ENCODE measurements around the gene HADH.

The HADH gene

DNA sequence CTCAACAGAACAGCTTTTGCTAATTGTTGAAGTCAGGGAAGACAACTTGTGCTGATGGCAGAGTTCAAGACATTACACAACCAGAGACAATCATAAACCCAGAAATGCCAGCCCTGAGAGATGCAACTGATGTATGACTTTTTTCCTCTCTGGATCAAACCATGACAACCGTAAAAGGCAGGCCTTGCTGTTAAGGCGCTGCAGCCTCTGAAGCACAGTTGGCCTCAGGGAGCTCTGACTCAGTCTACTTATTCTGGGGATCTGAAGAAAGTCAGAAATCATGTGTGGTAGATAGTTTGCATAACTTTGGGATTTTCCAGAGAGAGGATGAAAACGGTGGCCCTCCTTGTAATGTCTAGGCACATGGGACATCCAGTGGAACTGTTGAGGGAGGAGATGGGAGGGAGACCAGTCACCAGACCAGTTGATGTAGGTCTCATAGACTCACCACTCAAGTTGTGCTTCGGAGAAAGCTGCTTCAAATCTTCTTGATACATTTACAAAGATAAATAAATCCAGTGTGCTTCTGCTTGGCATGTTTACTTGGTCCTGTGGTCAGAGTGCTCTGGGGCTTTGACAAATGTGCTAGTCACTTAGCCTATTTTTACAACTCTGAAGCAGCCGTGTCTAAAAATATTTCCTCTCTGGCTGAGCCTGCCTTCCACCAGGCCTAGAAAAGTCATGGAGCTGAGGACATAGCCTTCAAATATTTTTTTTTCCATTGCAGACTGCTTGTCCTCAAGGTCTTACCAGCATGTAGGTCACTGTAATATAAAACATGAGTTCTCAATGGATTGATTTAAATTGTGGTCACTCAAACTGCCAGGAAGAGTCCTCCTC, 7.5 kb downstream of the HADH start:
- DNase-seq (ENCODE audit: low read depth) = peak; percentile 63
- H3K4me3 ChIP-seq (ENCODE audit: control insufficient read depth, low read depth, low read length) = no peak overlapping the region
- TF ChIP-seq, protein P1, sequence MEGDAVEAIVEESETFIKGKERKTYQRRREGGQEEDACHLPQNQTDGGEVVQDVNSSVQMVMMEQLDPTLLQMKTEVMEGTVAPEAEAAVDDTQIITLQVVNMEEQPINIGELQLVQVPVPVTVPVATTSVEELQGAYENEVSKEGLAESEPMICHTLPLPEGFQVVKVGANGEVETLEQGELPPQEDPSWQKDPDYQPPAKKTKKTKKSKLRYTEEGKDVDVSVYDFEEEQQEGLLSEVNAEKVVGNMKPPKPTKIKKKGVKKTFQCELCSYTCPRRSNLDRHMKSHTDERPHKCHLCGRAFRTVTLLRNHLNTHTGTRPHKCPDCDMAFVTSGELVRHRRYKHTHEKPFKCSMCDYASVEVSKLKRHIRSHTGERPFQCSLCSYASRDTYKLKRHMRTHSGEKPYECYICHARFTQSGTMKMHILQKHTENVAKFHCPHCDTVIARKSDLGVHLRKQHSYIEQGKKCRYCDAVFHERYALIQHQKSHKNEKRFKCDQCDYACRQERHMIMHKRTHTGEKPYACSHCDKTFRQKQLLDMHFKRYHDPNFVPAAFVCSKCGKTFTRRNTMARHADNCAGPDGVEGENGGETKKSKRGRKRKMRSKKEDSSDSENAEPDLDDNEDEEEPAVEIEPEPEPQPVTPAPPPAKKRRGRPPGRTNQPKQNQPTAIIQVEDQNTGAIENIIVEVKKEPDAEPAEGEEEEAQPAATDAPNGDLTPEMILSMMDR (IDR thresholded peaks at IDR 0.05; ENCODE audit: control insufficient read depth, insufficient read depth, low read depth, low read length, missing control alignments) = no peak

DNA sequence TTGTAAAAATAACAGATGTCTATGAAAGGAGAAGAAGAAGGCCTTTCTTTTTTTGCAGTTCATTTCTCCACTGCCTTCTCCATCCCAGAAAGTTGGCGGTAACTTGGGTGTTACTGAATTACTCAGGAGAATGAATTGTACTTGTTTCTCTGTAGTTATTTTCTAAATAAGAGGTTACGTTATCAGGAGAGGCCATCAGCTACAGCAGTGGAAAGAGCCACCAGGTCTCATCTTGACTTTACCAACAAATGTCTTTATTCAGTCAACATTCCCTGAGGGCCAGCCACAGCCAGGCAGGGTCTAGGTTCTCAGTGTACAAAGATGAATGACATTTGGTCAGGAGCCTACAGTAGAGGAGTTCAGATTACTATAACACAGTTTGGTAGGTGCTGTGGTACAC, 8.1 kb downstream of the HADH start:
- TF ChIP-seq, protein P1 (IDR thresholded peaks at IDR 0.05; ENCODE audit: control insufficient read depth, insufficient read depth, low read depth, low read length, missing control alignments) = no peak
- H3K4me3 ChIP-seq (ENCODE audit: control insufficient read depth, low read depth, low read length) = no peak overlapping the region
- no peak for DNase-seq (ENCODE audit: low read depth)

DNA sequence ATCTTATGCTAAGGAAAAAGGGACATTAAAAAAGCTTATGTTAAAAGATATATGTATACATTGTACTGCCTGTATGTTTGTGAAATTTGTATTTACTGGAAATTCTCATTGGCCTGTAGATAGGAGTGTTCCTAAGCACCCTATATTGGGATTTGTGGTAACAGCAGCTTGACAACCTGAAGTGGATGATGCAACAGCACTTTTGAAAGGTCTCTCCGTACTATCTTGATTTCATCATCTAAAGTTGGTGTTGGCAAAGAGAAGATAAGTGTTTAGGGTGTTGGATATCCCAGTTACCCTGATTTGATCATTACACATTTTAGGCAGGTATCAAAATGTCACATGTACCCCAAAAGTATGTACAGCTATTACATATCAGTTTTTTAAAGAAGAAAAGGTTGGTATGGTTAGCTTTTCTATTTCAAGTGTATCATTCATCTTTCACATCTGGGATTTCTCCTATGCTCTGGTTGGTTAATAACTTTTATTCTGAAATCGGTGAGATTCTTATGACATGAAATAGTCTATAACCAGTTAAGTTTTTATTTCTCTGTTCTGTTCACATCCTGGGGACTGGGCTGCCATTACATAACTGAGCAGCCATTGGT, 10.3 kb downstream of the HADH start:
- no peak for DNase-seq (ENCODE audit: low read depth)
- H3K4me3 ChIP-seq (ENCODE audit: control insufficient read depth, low read depth, low read length) = no peak overlapping the region
- TF ChIP-seq, protein P1 (IDR thresholded peaks at IDR 0.05; ENCODE audit: control insufficient read depth, insufficient read depth, low read depth, low read length, missing control alignments) = no peak

DNA sequence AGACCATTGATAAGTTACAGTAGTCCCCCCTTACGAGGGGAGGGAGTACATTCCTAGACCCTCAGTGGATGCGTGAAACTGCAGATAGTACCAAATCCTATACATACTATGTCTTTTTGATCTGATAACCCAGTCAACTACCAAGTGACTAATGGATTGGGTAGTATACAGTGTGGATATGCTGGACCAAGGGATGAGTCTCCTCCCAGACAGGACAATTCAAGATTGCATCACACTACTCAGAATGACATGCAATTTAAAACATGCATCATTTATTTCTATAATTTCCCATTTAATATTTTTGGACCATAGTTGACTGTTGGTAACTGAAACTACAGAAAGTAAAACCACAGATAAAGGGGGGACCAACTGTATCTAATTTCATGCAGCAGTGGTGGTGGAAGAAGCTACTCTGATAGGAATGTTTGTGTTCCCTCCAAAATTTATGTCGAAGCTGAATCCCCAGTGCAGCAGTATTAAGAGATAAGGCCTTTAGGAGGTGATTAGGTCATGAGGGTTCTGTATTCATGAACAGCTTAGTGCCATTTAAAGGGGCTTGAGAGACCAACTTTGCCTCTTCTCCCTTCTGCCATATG, 11.9 kb downstream of the HADH start:
- TF ChIP-seq, protein P1 (IDR thresholded peaks at IDR 0.05; ENCODE audit: control insufficient read depth, insufficient read depth, low read depth, low read length, missing control alignments) = no peak
- H3K4me3 ChIP-seq (ENCODE audit: control insufficient read depth, low read depth, low read length) = no peak overlapping the region

DNA sequence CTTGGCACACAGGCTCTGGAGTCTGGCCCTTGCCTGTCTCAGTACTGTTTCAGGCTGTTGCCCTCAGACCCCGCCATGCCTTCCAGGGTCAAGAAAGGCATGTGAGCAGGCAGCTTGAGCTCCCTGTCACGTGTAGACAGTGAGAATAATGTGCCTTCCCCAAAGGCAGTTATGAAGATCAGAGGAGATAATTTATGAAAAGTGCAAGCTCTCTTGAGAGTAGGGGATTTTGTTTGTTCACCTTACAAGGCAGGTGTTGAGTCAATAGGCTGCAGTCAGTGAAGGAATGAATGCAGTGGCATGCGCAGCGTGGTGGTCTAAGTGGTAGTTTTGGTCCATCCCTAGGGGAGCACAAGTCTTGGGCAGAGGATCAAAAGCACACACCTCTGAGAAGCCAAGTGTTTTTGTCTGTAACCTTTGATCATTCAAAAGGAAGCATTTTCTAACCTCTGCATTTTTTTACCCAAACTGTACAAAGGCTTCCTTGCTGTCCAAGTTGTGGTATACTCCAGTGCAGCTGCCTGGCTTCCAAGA, 14.4 kb downstream of the HADH start:
- TF ChIP-seq, protein P1 (IDR thresholded peaks at IDR 0.05; ENCODE audit: control insufficient read depth, insufficient read depth, low read depth, low read length, missing control alignments) = no peak
- DNase-seq (ENCODE audit: low read depth) = no peak
- no peak overlapping the region for H3K4me3 ChIP-seq (ENCODE audit: control insufficient read depth, low read depth, low read length)

More for the DNA sequence above, 11.9 kb downstream of the HADH start:
- DNase-seq (ENCODE audit: low read depth) = no peak

DNA sequence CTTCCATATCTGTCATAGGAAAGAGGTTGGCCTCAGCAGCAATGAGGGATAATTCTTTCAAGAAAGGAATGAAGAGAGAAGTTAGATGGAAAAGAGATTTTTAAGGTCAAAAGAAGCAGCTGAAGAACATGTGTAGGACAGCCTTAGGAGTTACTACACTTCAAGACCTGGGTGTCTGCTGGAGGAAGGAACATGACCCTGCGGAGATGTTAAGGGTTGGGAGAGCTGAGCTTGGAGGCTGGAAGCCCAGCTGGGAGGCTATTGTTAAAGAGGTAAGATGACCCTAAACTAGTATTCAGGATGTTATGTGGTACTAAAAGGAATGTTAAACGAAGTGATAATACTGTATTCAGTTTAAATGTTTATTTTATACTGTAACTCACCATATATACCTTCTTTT, 15.0 kb downstream of the HADH start:
- TF ChIP-seq, protein P1 (IDR thresholded peaks at IDR 0.05; ENCODE audit: control insufficient read depth, insufficient read depth, low read depth, low read length, missing control alignments) = no peak

More for the DNA sequence above, 15.0 kb downstream of the HADH start:
- no peak for DNase-seq (ENCODE audit: low read depth)
- no peak overlapping the region for H3K4me3 ChIP-seq (ENCODE audit: control insufficient read depth, low read depth, low read length)

All from AG09309 (cell line).